Fibroblast of skin of right biceps (primary cell): Measurements from ENCODE around the gene PKN3.
"Not testable (repeated sequence)": the region's sequence is repeated elsewhere in the genome, so short reads cannot be mapped to it uniquely, and the experiment has no call there.

Source experiments
- DNase-seq: peaks from one replicate; pipeline ENCODE4 v3.0.0-alpha.2; 2013

Gene PKN3

DNA sequence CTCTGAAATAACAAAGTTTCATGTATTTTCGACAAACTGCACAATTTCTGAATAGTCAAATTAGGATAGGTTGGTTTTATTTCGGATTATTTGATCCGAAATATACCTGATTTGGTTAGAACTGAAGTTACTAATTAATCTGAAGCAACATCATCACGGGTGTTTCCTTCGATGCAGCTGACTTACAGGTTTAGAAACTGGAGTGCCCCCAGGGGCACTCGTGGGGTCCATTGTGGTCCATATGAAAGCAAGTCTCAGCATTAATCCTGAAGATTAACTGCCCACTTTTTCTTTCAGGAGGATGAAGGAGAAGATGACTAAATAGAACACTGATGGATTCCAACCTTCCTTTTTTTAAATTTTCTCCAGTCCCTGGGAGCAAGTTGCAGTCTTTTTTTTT, 8.0 kb upstream of the PKN3 start:
- no peak for DNase-seq

DNA sequence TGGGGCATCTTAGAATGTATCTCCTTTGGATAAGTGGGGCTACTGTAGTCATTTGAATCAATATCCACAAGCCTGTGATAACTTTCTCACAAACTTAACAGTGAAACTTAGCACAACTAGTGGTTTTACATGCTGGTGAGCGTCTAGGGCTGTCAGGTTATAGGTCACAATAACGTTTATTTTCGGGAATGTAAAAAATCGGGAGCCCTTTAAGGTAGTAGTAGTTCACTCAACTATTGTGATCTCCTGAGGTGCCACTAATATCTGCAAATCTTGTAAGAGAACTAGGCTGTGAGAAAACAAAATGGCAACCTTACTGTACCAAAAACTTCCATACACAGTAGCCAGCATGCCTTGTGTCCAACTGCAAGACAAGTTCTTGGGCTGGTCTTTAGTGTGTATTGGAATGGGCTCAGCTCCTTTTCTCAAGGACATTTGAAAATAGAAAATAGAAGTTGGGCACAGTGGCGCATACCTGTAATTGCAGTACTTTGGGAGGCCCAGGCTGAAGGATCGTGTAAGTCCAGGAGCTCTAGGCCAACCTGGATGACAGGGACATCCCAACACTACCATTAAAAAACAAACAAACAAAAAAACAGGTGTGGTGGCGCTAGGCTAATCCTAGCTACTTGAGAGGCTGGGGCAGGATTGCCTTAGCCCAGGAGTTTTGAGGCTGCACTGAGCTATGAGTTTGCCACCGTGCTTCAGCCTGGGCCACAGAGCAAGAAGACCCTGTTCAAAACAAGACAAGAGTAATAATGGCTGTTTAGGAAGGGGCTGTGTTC, 5.2 kb upstream of the PKN3 start:
- DNase-seq: no peak

DNA sequence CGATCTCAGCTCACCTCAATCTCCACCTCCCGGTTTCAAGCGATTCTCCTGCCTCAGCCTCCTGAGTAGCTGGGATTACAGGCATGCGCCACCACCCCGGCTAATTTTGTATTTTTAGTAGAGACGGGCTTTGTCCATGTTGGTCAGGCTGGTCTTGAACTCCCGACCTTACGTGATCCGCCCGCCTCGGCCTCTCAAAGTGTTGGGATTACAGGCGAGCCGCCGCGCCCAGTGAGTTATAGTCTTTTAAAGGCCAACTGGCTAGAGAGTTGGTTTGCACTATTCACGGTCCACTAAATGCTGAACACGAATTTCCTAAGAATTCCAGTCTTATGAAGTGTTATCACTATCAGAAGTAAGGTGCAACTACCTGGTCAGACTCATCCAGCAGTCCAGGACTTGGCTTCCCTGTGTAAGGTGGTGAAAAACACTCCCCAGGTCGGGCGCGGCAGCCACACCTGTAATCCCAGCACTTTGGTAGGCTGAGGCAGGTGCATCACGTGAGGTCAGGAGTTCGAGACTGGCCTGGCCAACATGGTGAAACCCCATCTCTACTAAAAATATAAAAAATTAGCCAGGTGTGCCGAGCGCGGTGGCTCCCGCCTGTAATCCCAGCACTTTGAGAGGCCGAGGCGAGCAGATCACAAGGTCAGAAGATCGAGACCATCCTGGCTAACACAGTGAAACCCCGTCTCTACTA, 3.1 kb upstream of the PKN3 start:
- not testable (repeated sequence) for DNase-seq

DNA sequence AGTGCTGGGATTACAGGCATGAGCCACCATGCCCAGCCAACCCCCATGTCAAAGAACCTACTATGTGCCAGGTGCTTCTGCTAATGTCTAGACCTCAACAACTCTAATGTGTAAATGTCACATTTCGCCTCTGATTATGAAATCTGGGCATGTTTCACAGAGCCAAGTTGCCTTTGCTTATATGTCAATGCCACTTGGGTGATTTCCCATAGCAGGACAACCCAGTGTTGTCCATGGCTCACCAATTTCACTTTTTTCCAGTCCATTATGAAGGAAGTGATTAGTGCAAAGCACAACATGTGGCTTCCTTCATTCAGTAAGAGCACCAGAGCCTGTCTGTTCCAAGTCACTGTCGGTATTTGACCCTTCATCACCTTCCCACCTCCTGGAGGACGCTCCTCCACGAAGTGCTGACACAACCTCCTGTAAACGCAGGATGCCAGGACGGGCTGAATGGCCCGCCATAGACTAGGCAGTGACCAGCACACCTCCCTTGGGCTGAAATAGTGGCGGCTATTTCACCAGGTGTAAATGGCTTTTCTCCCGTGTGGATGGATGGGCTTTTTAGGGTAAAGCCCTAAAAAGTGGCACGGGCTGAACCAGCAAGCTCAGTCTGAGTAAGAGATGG, 962 bp upstream of the PKN3 start:
- DNase-seq: no peak

DNA sequence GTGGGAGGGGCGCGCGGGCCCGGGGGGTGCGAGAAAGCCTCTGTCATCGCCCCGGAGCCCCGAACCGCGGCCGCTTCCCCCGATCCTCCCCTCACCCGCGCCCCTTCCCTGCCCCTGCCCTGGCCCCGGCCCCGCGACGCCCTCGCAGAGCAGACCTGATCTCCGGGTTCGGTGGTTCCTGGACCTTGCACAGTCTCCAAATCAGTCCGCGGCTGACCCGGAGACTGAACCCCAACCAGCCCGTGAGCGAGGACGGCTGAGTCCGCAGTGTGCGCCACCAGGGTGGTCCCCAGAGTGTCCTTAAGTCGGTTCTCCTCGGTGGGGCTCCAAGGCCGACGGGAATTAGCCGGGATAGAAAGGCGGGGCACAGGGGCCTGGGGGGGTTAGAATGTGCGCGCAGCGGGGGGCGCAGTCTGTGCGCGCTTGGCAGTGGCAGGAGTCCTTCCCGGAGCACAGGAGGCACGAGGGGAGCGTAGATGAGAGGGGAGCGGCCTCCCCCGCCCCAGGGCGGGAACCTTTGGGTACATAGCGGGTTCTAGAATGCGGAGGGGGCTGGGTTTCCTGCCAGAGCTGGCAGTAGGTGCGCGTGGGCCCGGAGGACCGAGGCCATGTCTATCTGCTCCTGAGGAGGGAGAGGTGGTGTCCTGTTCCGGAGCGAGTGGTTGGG, 779 bp downstream of the PKN3 start:
- DNase-seq: peak; percentile 48

DNA sequence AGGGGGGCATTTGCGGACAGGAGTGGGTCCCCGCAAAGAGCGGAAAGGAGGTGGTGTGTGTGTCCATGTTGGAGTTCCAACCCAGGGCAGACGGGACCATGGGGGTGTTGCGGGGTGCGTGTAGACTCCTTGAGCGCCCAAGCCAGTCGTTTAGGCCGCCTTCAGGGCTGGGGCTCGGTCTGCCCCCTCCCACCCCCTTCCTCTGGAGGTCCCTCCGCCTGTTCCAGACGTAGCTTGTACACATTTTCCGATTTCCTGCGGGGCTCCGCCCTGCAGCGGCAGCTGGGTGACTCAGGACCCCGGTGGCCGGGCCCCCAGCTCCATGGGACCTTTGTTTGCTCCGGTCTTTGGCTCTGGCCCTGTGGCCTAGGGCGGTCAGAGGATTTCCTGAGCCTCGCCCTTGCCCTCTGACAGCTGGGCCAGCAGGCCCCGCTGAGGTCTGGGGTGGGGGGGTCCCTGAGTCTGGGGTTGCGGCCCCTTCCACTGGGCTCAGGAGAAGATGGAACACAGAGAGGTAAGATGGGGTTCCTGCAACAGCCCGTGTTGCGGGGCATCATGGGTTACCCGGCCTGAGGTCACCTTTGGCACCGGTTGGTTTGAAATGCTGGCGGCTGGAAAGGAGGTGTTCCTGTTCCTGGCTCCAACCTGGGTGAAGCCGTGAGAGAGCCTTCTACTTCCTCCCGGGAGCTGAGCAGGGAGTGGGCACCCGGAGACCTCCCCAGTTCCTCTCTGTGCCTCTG, 1.5 kb downstream of the PKN3 start:
- DNase-seq: no peak

DNA sequence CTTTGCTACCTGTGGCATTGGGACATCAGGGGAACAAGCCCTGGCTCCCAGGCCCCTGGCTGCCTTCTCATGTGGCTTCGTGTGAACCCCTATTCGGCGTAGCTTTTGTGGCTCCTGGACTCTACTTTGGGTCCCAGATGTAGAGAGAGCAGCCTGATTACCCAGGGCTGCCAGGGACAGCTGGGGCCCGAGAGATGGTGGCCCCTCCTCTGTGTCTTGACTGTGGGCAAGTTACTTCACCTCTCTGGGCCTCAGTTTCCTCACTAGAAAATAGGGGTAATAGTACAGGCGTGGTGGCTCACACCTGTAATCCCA, 2.0 kb downstream of the PKN3 start:
- no peak for DNase-seq

DNA sequence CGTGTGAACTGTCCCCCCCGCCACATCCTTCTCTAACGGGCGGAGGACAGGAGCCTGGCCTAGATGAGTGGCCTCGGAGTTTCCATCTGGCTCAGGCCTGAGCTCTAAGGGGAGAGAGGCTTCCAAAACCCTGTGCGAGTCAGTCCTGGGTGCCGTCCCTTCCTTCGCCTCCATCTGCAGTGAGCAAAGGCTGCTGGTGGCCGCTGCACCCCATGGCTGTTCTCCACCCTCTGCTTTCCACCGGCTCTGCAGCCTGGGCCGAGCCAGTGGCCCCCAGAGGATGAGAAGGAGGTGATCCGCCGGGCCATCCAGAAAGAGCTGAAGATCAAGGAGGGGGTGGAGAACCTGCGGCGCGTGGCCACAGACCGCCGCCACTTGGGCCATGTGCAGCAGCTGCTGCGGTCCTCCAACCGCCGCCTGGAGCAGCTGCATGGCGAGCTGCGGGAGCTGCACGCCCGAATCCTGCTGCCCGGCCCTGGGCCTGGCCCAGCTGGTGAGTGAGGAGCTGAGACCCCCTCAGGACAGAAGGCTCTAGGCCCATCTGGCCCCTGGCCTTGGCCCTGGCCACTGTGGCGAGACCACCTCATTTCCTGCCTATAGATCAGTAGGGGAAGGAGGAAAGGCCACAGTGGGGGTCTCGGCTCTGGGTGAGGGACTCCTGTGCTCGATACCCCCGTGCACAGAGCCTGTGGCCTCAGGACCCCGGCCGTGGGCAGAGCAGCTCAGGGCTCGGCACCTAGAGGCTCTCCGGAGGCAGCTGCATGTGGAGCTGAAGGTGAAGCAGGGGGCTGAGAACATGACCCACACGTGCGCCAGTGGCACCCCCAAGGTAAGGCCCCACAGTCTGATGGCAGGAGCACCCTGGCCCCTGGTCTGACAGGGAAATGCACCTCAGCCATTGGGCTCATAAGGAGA, 3.0 kb downstream of the PKN3 start:
- DNase-seq: no peak

DNA sequence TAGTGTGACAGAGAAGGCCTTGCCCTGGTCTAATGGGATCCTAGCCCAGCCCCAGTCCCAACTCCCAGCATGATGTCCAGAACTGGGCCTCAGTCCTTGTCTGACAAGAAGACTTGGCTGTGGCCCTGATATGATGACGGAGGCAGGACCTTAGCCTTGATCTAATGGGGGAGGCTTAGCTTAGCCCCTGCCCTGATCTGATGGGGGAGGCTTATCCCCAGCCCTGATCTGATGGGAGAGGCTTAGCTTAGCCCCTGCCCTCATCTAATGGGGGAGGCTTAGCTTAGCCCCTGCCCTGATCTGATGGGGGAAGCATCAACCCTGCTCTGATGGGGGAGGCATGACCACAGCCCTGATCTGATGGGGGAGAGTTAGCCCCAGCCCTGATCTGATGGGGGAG, 3.7 kb downstream of the PKN3 start:
- DNase-seq: no peak

DNA sequence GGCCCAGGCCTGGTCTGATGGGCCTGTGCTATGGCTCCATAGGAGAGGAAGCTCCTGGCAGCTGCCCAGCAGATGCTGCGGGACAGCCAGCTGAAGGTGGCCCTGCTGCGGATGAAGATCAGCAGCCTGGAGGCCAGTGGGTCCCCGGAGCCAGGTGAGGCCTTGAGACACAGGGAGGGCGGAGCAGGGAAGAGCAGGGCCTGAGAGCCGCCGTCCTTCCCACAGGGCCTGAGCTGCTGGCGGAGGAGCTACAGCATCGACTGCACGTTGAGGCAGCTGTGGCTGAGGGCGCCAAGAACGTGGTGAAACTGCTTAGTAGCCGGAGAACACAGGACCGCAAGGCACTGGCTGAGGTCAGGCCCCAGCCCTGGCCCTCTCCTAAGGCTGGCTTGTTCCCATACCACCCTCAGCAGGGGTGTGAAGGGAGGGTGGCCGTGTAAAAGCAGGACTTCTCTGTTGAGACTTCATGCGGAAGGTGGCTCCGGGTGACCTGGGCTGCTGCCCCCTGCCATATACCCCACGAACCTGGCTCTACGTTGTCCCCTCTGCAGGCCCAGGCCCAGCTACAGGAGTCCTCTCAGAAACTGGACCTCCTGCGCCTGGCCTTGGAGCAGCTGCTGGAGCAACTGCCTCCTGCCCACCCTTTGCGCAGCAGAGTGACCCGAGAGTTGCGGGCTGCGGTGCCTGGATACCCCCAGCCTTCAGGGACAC, 4.5 kb downstream of the PKN3 start:
- DNase-seq: no peak

DNA sequence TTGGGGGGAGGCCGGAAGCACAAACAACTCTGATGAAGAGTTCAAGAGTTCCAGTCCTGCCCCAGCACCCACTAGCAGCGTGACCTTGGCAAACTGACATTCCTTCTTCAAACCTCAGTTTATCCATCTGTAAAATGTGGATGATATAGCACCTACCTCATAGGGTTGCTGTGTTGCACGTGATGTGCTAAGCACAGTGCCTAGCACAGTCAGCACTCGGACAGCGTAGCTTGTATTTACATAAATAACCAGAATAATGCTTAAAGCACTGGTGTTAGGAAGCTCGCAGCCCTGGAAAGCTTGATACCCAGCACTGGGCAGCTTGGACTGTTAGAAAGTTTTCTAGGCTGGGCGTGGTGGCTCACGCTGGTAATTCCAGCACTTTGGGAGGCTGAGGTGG, 5.1 kb downstream of the PKN3 start:
- DNase-seq: no peak

DNA sequence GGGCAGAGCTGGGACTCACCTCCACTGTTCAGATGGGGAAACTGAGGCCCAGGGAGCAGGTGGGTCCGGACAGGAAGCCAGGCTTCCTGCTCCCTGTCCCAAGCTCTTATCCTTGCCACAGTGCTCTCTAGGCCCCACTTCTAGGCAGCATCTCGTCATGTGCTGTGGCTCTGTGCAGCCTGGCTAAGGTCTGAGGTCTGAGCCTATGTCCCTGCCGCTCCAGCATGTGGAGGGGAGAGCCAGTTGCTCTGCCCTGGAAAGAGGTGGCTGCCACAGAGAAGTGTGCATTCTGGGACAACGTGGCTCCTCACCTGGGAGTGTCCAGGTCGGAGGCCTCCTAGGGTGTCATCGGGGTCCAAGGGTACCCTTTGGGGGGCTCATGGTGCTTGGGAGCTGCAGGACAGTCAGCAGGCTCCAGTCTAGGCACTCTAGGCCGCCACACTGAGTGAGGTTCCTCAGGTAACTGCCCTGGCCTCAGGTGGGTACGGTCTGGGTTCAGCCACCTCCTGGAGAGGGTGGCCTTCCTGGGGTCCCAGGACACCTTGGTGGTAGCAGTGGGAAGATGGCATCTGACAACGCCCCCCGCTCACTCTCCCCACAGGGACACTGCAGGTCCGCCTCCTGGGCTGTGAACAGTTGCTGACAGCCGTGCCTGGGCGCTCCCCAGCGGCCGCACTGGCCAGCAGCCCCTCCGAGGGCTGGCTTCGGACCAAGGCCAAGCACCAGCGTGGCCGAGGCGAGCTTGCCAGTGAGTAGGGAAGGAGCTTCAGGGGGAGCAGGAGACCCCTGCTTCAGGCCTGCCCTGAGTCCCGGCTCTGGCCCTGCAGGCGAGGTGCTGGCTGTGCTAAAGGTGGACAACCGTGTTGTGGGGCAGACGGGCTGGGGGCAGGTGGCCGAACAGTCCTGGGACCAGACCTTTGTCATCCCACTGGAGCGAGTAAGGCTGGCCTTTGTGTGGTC, 10.4 kb downstream of the PKN3 start:
- no peak for DNase-seq

DNA sequence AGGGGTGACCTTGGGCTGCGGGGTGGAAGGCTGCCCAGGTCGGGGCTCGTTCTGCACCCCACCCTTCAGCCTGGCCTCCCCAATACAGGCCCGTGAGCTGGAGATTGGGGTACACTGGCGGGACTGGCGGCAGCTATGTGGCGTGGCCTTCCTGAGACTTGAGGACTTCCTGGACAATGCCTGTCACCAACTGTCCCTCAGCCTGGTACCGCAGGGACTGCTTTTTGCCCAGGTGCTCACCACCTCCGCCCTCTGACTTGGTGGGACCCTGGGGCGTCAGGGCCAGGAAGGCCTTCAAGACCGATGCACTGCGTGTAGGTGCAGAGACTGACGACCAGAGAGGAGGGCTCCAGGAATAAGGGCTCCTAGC, 11.1 kb downstream of the PKN3 start:
- no peak for DNase-seq

DNA sequence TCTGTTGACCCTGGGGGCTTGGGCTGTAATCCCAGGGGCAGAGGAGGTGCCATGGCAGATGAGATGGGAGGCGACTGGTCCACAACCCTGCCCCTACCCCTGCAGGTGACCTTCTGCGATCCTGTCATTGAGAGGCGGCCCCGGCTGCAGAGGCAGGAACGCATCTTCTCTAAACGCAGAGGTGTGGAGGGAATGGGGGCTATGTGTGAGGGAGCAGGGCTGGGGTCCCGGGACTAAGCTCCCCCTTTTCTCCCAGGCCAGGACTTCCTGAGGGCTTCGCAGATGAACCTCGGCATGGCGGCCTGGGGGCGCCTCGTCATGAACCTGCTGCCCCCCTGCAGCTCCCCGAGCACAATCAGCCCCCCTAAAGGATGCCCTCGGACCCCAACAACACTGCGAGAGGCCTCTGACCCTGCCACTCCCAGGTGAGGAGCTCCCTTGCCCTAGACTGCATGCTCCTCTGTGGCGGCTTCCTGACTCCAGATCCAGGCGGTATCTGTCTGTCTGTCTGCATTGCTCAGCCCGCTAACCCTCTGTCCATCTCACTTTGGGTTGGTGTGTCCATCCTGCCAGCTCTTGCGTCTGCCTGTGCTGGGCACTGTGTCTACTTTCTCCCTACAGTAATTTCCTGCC, 11.8 kb downstream of the PKN3 start:
- no peak for DNase-seq

DNA sequence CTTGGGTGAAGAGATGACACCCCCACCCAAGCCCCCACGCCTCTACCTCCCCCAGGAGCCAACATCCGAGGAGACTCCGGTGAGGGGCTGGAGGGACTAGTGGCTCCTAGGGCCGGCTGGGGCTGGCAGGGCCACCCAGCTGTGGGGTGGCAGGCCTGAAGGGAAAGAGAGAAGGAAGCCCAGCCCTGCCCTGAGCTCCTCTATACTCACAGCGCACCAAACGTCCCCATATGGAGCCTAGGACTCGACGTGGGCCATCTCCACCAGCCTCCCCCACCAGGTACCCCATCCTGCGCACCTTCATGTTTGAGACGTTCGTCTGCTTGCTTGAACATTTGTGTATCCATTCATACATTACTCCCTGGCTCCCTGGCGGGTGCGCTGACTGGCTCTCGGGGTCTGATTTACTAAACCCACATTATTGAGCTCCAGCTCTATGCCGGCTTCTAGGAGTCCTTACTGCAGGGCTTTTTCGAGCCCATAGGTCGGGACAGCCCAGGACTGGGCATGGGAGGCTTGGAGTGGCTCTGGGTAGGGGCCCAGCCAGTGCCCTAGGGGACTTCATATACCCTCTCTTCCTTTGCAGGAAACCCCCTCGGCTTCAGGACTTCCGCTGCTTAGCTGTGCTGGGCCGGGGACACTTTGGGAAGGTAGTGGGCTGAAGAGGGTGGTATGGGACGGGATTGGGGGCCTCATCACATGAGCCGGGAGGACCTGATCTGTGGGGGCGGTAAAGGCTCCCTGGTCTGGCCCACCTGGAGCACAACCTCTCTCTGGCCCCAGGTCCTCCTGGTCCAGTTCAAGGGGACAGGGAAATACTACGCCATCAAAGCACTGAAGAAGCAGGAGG, 12.5 kb downstream of the PKN3 start:
- no peak for DNase-seq

DNA sequence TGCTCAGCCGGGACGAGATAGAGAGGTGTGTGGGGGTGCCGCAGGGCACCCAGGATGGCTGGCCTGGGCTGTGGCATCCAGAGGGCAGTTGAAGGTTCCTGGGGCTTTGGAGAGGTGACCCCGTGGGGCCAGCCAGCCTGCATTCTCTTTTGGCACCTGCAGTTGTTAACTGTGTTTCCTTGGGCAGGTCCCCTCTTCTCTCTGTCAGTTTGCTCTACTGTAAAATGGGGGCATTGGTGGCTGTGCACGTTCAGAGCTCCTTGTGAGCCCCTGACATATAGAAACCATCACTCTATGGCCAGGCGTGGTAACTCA, 13.1 kb downstream of the PKN3 start:
- no peak for DNase-seq

DNA sequence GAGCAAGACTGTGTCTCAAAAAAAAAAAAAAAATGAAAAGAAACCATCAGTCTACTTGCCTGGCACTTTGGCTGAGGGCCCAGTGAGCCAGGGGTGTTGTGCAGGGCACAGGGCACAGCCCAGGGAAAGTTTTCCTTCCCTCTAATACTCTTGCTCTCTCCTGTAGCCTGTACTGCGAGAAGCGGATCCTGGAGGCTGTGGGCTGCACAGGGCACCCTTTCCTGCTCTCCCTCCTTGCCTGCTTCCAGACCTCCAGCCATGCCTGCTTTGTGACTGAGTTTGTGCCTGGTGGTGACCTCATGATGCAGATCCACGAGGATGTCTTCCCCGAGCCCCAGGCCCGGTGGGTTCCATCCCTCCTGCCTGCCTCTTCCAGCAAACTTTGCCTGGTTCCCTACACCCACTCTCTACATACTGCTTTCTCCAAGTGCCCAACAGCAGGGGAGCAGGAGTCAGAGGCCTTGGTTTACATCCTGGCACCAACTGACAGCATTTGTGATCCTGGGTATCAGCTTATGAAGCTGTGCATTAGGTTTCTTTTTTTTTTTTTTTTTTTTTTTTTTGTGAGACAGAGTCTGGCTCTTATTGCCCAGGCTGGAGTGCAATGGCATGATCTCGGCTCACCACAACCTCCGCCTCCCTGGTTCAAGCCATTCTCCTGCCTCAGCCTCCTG, 14.4 kb downstream of the PKN3 start:
- DNase-seq: no peak

DNA sequence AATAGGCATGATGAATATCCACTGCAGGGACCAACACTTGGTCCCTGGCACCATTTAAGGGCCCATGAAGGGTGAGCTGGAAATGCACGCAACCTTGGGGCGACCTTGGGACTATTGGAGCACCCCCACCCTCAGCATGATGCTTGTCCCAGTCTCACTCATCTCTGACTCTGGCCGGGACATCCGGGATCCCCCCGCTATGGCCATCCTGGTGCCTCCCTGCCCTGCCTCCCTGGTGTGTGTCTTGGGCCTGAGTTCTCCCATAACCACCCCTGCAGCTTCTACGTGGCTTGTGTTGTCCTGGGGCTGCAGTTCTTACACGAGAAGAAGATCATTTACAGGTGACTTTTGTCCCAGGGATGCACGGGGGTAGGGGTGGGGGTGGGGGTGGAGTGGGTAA, 15.7 kb downstream of the PKN3 start:
- no peak for DNase-seq
